Measurements from ENCODE around the gene UBTD1.
A peak's percentile ranks its signal among the peaks of the same experiment; 100 is the strongest.

Gene UBTD1

GRCh38 chr10:97599272-97599619 is 100.5 kb downstream of the UBTD1 start:
- no peak overlapping the region for H3K4me3 ChIP-seq (ENCODE audit: low read depth, low read length)
- TF ChIP-seq, protein P1, sequence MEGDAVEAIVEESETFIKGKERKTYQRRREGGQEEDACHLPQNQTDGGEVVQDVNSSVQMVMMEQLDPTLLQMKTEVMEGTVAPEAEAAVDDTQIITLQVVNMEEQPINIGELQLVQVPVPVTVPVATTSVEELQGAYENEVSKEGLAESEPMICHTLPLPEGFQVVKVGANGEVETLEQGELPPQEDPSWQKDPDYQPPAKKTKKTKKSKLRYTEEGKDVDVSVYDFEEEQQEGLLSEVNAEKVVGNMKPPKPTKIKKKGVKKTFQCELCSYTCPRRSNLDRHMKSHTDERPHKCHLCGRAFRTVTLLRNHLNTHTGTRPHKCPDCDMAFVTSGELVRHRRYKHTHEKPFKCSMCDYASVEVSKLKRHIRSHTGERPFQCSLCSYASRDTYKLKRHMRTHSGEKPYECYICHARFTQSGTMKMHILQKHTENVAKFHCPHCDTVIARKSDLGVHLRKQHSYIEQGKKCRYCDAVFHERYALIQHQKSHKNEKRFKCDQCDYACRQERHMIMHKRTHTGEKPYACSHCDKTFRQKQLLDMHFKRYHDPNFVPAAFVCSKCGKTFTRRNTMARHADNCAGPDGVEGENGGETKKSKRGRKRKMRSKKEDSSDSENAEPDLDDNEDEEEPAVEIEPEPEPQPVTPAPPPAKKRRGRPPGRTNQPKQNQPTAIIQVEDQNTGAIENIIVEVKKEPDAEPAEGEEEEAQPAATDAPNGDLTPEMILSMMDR (IDR thresholded peaks at IDR 0.05; ENCODE audit: low read depth, low read length) = no peak

DNA sequence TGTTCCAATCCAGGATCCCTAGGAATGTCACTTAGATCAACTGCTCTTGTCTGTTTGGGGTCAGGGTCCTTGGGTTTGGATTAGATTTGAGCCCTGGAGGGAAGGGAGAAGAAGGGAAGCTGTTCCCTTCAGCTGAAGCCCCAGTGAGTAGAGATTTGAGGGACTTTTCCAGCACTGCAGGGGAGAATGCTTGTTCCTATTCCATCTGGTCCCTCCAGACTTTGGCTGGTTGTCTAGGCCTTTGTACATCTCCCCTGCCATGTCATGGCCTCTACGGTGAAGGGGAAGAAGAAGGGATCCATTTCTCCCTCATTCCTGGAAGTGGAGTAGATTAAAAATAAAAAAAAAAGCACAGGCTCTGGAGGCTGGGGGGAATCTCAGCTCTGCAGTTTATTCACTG is 101.9 kb downstream of the UBTD1 start:
- TF ChIP-seq, protein P1 (IDR thresholded peaks at IDR 0.05; ENCODE audit: low read depth, low read length) = no peak

DNA sequence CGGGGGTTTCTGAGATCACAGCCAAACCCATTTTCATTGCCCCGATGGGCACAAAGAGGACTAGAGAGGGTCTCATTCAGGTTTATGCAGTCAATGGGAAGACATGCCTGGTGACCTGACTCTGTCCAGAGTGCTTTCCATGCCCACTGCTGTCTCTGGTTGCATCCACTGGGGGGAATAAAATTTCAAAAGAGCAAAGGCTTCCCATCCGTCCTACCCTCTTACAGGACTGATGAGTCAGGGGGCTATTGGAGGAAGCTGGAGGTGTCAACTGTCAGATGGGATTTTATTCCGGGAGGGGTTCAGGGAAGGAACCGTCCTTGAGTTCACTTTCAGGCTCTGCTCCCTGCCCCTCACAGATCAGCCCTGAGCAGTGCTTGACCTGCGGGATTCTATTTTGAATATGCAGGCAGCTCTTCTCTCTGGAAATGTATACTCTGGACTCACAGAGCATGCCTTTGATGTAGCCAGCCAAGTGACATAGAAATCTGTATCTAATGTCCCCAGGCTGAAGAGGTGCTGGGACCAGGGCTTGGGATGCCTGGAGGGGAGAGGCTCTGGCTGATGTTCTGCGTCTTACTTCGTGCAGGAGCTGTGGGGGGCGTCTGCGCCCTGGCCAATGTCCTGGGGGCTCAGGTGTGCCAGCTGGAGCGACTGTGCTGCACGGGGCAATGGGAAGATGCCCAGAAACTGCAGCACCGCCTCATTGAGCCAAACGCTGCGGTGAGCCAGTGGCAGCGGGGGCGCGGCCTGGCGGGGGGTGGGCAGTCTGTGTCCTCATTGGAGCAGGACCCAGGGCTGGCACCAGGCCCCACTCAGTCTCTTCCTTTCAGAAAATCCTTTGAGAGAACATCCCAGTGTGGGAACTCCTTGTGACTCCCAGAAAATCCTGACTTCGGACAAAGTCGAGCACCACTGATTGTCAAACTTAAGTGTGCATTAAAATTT is 102.8 kb downstream of the UBTD1 start:
- H3K4me3 ChIP-seq (ENCODE audit: low read depth, low read length) = no peak overlapping the region
- TF ChIP-seq, protein P1 (IDR thresholded peaks at IDR 0.05; ENCODE audit: low read depth, low read length) = no peak

More for the DNA sequence above, 101.9 kb downstream of the UBTD1 start:
- no peak overlapping the region for H3K4me3 ChIP-seq (ENCODE audit: low read depth, low read length)

- TF ChIP-seq, protein P1 (IDR thresholded peaks at IDR 0.05; ENCODE audit: low read depth, low read length) = no peak
- H3K4me3 ChIP-seq (ENCODE audit: low read depth, low read length) = no peak overlapping the region
Observed at GRCh38 chr10:97607095-97607636, 108.4 kb downstream of the UBTD1 start.

DNA sequence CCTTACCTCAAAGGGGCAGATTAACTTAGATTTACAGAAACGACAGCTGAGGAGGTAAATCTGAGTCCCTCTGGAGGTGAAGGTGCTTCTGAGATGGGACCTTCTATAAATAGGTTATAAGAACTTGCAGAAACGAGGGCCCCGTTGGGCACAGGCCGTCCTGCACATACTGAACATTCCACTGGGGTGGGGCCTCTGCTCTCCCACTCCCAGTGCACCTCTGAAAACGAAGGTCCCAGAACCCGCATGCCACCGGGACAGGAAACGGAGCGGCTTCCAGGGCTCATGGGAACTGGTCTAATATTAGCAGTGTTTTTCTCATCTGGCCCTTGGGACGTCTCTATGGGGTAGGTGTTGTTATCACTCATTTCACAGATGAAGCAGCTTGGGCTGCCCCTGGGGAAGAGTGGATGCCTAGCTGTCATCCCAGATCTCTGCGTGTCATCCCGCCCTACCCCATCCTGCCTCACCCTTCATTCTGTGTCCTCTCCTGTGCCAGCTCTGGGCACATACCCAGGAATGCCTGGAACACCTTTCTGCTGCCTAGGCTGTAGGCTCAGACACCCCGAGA is 110.4 kb downstream of the UBTD1 start:
- TF ChIP-seq, protein P1 (IDR thresholded peaks at IDR 0.05; ENCODE audit: low read depth, low read length) = no peak
- H3K4me3 ChIP-seq (ENCODE audit: low read depth, low read length) = no peak overlapping the region

DNA sequence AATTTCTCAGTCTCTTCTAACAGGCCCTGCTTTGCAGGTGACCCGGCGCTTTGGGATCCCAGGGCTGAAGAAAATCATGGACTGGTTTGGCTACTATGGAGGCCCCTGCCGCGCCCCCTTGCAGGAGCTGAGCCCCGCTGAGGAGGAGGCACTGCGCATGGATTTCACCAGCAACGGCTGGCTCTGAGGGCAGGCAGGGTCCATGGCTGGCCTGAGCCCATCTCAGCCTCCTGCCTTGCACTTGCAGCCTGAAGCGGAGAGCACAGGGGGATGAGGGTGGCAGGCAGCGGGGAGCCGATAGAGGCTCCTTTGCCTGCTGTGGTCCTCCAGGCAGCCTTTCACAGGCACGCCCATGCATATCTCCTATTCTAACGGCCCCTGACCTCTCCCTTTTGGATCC is 112.7 kb downstream of the UBTD1 start:
- TF ChIP-seq, protein P1 (IDR thresholded peaks at IDR 0.05; ENCODE audit: low read depth, low read length) = no peak
- H3K4me3 ChIP-seq (ENCODE audit: low read depth, low read length) = no peak overlapping the region

DNA sequence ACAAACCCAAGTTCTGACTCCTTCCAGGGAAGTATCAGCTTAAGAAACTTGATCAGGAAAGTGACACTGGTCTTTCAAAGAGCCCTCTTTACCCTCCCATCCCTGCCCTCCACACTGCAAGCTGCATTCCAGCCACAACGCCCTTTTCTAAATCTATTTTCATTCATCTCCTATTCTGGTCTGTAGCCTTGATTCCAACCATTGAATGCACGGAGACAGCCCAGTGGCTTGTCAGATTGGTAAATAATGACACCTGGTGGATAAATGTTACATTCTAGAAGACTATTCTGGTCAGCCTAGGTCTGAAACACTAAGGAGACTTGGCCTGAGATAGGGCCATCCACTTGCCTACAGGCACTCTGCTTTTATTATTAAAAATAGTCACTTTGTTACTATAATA is 113.7 kb downstream of the UBTD1 start:
- TF ChIP-seq, protein P1 (IDR thresholded peaks at IDR 0.05; ENCODE audit: low read depth, low read length) = 0 out of 2 replicates have a peak, but pooled peaks have one; percentile 6
- H3K4me3 ChIP-seq (ENCODE audit: low read depth, low read length) = no peak overlapping the region

Measured in WI38 (cell line).